GM18498 (cell line): Measurements from ENCODE around the gene NFATC2IP.
A peak's percentile ranks its signal among the peaks of the same experiment; 100 is the strongest.

ENCODE experiments used
- ATAC-seq: cut with Tn5 transposase; IDR thresholded peaks from one replicate; pipeline ENCODE4 v1.9.1; 2021; ENCODE audit warnings: mild to moderate bottlenecking, moderate library complexity; ENCODE audit not compliant: unreplicated experiment

Gene NFATC2IP

GRCh38 chr16:28950648-28951409 is at the start of gene NFATC2IP:
Gene NFATC2IP (plus strand): TSS chr16:28950937. CDS start chr16:28951012, 75 bp downstream.
- ATAC-seq = peak; percentile 95

- no peak for ATAC-seq
Observed at GRCh38 chr16:28901862-28902261, 48.9 kb upstream of the NFATC2IP start.

- ATAC-seq = no peak
Observed at GRCh38 chr16:28902909-28903308, 47.8 kb upstream of the NFATC2IP start.

- ATAC-seq = no peak
Observed at GRCh38 chr16:28903344-28904042, 47.2 kb upstream of the NFATC2IP start.

- ATAC-seq = no peak
Observed at GRCh38 chr16:28904363-28904762, 46.4 kb upstream of the NFATC2IP start.

- ATAC-seq = no peak
Observed at GRCh38 chr16:28904828-28905227, 45.9 kb upstream of the NFATC2IP start.

- ATAC-seq = no peak
Observed at GRCh38 chr16:28905229-28905754, 45.4 kb upstream of the NFATC2IP start.

GRCh38 chr16:28905800-28906372 is 44.9 kb upstream of the NFATC2IP start:
- ATAC-seq = no peak

GRCh38 chr16:28910086-28911031 is 40.4 kb upstream of the NFATC2IP start:
- no peak for ATAC-seq

- no peak for ATAC-seq
Observed at GRCh38 chr16:28912558-28912957, 38.2 kb upstream of the NFATC2IP start.

- ATAC-seq = no peak
Observed at GRCh38 chr16:28913946-28914724, 36.6 kb upstream of the NFATC2IP start.

GRCh38 chr16:28915181-28915580 is 35.6 kb upstream of the NFATC2IP start:
- no peak for ATAC-seq

- no peak for ATAC-seq
Observed at GRCh38 chr16:28917095-28917494, 33.6 kb upstream of the NFATC2IP start.

GRCh38 chr16:28918698-28919097 is 32.0 kb upstream of the NFATC2IP start:
- no peak for ATAC-seq

GRCh38 chr16:28923231-28923587 is 27.5 kb upstream of the NFATC2IP start:
- no peak for ATAC-seq

GRCh38 chr16:28923652-28924398 is 26.9 kb upstream of the NFATC2IP start:
- ATAC-seq = peak; percentile 61

- ATAC-seq = no peak
Observed at GRCh38 chr16:28924399-28924761, 26.4 kb upstream of the NFATC2IP start.

- ATAC-seq = peak; percentile 70
Observed at GRCh38 chr16:28924762-28925385, 25.9 kb upstream of the NFATC2IP start, which contains the start of gene RABEP2. Gene RABEP2 (minus strand): TSS chr16:28925238. CDS start chr16:28925163, 75 bp downstream.
